Right atrium auricular region (tissue), 2 donors: ENCODE results near the gene NMNAT3. TPM values are rescaled to one million over a fixed set of nuclear protein-coding genes. Genes with fewer than 3 reads are reported as not detected.

Experiments used
- DNase-seq: peaks from one replicate; pipeline ENCODE4 v3.0.0-alpha.2; 2019; ENCODE audit warnings: low spot score
- H3K27ac ChIP-seq, 2 donors: fragments of 200-600 bp; sonication (generic); 1 replicate in 1 of 2; 2 replicates in 1 of 2; pipeline ENCODE4 v1.5.1; 2016 to 2019
- H3K27me3 ChIP-seq, 2 donors: fragments of 200-600 bp; sonication (generic); one replicate each; pipeline versions ENCODE4 v1.5.1 to v1.6.0; 2017 to 2019
- H3K36me3 ChIP-seq: fragments of 200-600 bp; sonication (generic); one replicate; pipeline ENCODE4 v1.5.1; 2016
- H3K4me1 ChIP-seq, 2 donors: fragments of 200-600 bp; sonication (generic); one replicate each; pipeline versions ENCODE4 v1.5.1 to v1.6.0; 2017 to 2019
- H3K4me3 ChIP-seq, 2 donors: fragments of 200-600 bp; sonication (generic); 1 replicate in 1 of 2; 2 replicates in 1 of 2; pipeline ENCODE4 v1.5.1; 2017 to 2019; ENCODE audit warnings: mild to moderate bottlenecking in 1 of 2, moderate library complexity in 1 of 2
- H3K9me3 ChIP-seq, 2 donors: fragments of 200-600 bp; sonication (generic); one replicate each; pipeline ENCODE4 v1.5.1; 2019
- total RNA-seq, 2 donors: library from RNA; depleted of rRNA; stranded (reverse); fragments of >200 nt; gene quantifications; one replicate each; pipeline ENCODE4 v1.1.0, GENCODE V29; 2016
- TF ChIP-seq, protein P1 (sequence below), 2 donors: fragments of 200-600 bp; sonication (generic); IDR thresholded peaks; one replicate each; pipeline ENCODE4 v1.5.1; 2019; ENCODE audit warnings: antibody characterized with exemption in 2 of 2

NMNAT3 gene
- total RNA-seq, 2 donors from 2014 or later: 11.0 to 23.4 TPM

- TF ChIP-seq, protein P1, sequence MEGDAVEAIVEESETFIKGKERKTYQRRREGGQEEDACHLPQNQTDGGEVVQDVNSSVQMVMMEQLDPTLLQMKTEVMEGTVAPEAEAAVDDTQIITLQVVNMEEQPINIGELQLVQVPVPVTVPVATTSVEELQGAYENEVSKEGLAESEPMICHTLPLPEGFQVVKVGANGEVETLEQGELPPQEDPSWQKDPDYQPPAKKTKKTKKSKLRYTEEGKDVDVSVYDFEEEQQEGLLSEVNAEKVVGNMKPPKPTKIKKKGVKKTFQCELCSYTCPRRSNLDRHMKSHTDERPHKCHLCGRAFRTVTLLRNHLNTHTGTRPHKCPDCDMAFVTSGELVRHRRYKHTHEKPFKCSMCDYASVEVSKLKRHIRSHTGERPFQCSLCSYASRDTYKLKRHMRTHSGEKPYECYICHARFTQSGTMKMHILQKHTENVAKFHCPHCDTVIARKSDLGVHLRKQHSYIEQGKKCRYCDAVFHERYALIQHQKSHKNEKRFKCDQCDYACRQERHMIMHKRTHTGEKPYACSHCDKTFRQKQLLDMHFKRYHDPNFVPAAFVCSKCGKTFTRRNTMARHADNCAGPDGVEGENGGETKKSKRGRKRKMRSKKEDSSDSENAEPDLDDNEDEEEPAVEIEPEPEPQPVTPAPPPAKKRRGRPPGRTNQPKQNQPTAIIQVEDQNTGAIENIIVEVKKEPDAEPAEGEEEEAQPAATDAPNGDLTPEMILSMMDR (IDR thresholded peaks at IDR 0.05): no peak
- H3K9me3 ChIP-seq: no peaks in the 10 kb centered on the region
- H3K4me3 ChIP-seq: no peak overlapping the region
- no peaks in the 10 kb centered on the region for H3K27me3 ChIP-seq
- H3K36me3 ChIP-seq: no peaks in the 10 kb centered on the region
- no peak for DNase-seq
- H3K27ac ChIP-seq: no peak overlapping the region
- no peaks in the 10 kb centered on the region for H3K4me1 ChIP-seq
Measured at GRCh38 chr3:139668332-139668731, 9.4 kb downstream of the NMNAT3 start.

- H3K27ac ChIP-seq: no peak overlapping the region
- H3K9me3 ChIP-seq: no peaks in the 10 kb centered on the region
- H3K4me1 ChIP-seq: no peaks in the 10 kb centered on the region
- H3K4me3 ChIP-seq: no peak overlapping the region
- no peaks in the 10 kb centered on the region for H3K27me3 ChIP-seq
- no peaks in the 10 kb centered on the region for H3K36me3 ChIP-seq
- TF ChIP-seq, protein P1 (IDR thresholded peaks at IDR 0.05): no peak
- DNase-seq: no peak
Measured at GRCh38 chr3:139664958-139665357, 12.8 kb downstream of the NMNAT3 start.

- H3K27ac ChIP-seq: no peak overlapping the region
- no peaks in the 10 kb centered on the region for H3K27me3 ChIP-seq
- H3K4me3 ChIP-seq: no peak overlapping the region
- no peaks in the 10 kb centered on the region for H3K9me3 ChIP-seq
- H3K4me1 ChIP-seq: peaks cover 0 to 10% of the 10 kb centered on the region in 2 donors
- H3K36me3 ChIP-seq: no peaks in the 10 kb centered on the region
- no peak for DNase-seq
- TF ChIP-seq, protein P1 (IDR thresholded peaks at IDR 0.05): no peak
Measured at GRCh38 chr3:139660269-139660668, 17.5 kb downstream of the NMNAT3 start.

- Histone ChIP-seq H3K27ac (no peak overlapping the region), H3K36me3 (no peaks in the 10 kb centered on the region), H3K4me1 (peaks cover 0 to 10% of the 10 kb centered on the region in 2 donors), H3K9me3 (no peaks in the 10 kb centered on the region), H3K27me3 (no peaks in the 10 kb centered on the region), H3K4me3 (no peak overlapping the region)
- no peak for DNase-seq
- TF ChIP-seq, protein P1 (IDR thresholded peaks at IDR 0.05): no peak
Measured at GRCh38 chr3:139659511-139659910, 18.3 kb downstream of the NMNAT3 start.

- peaks cover 0 to 17% of the 10 kb centered on the region in 2 donors for H3K4me1 ChIP-seq
- H3K27ac ChIP-seq: no peak overlapping the region
- no peaks in the 10 kb centered on the region for H3K9me3 ChIP-seq
- DNase-seq: no peak
- H3K36me3 ChIP-seq: no peaks in the 10 kb centered on the region
- no peak overlapping the region for H3K4me3 ChIP-seq
- TF ChIP-seq, protein P1 (IDR thresholded peaks at IDR 0.05): no peak
- H3K27me3 ChIP-seq: no peaks in the 10 kb centered on the region
Measured at GRCh38 chr3:139657936-139658335, 19.8 kb downstream of the NMNAT3 start.

DNA sequence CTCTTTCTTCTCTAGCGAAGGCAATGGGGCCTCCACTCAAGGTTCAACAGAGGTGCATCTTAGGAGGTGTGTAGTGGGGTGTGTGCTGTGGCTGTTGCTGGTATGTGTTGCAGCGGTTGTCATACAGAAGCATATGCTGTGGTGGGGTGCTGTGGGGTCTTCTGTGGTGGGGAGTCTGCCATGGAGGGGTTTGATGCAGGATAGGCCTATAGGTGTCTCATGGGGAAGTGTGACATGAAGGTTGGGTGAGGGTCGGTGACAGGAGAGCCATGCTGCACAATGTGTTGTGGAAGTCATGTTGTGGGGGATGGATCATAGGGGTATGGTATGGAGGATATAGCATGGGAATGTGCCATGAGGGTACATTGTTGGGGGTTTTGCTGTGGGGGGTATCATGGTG is 20.3 kb downstream of the NMNAT3 start:
- DNase-seq: no peak

More for the DNA sequence above, 20.3 kb downstream of the NMNAT3 start:
- Histone ChIP-seq H3K36me3 (no peaks in the 10 kb centered on the region), H3K27me3 (no peaks in the 10 kb centered on the region), H3K4me1 (peaks cover 0 to 17% of the 10 kb centered on the region in 2 donors), H3K27ac (no peak overlapping the region), H3K4me3 (no peak overlapping the region), H3K9me3 (no peaks in the 10 kb centered on the region)
- TF ChIP-seq, protein P1 (IDR thresholded peaks at IDR 0.05): no peak
